H1 (cell line): ENCODE measurements around the gene CAMKMT. TPM values are rescaled to one million over a fixed set of nuclear protein-coding genes. Genes with fewer than 3 reads are reported as not detected.

Experiments used
- CTCF ChIA-PET: fragments of 300-600 bp; sonication (Branson Sonifier 250); formaldehyde crosslinking; loops from one replicate; lab custom pipeline; 2021; ENCODE audit not compliant: partially characterized antibody; lab: Charles Lee
- POLR2A ChIA-PET: fragments of 300-600 bp; sonication (Branson Sonifier 250); formaldehyde crosslinking; loops from one replicate; lab custom pipeline; 2021; ENCODE audit warnings: inconsistent platforms; ENCODE audit not compliant: partially characterized antibody; lab: Charles Lee
- DNase-seq, 2 experiments: peaks; one replicate each; pipeline versions ENCODE4 v3.0.0 to v3.0.0-alpha.2; 2010 to 2022; ENCODE audit warnings: low spot score in 2 of 2, low read depth in 1 of 2, mixed read lengths in 1 of 2
- FAIRE-seq: peaks from 2 replicates; lab custom pipeline; 2011; peaks lifted over from hg19 to GRCh38; lab: Jason Lieb, UNC
- H2AFZ ChIP-seq: 2 replicates; pipeline ENCODE4 v1.8.1; 2012; ENCODE audit warnings: low read length, inconsistent platforms
- H2AK5ac ChIP-seq: 2 replicates; pipeline ENCODE4 v1.6.1; 2013; ENCODE audit warnings: low read depth, low read length
- H2BK120ac ChIP-seq: replicated peaks from 2 replicates; pipeline ENCODE3; 2013; ENCODE audit warnings: low read depth, low read length, inconsistent platforms
- H2BK12ac ChIP-seq: 2 replicates; pipeline ENCODE4 v1.6.1; 2013; ENCODE audit warnings: low read depth, low read length
- H2BK15ac ChIP-seq: 2 replicates; pipeline ENCODE4 v1.6.1; 2013; ENCODE audit warnings: low read length
- H2BK20ac ChIP-seq: 2 replicates; pipeline ENCODE4 v1.6.1; 2013; ENCODE audit warnings: low read length
- H2BK5ac ChIP-seq: 2 replicates; pipeline ENCODE4 v1.6.1; 2013; ENCODE audit warnings: low read depth, low read length
- H3K14ac ChIP-seq: 2 replicates; pipeline ENCODE4 v1.6.1; 2013; ENCODE audit warnings: inconsistent platforms; ENCODE audit not compliant: insufficient read length
- H3K18ac ChIP-seq: 2 replicates; pipeline ENCODE4 v1.6.1; 2013; ENCODE audit warnings: low read length; ENCODE audit errors: extremely low read depth
- H3K23ac ChIP-seq: 2 replicates; pipeline ENCODE4 v1.6.1; 2013; ENCODE audit warnings: inconsistent platforms; ENCODE audit not compliant: insufficient read length
- H3K23me2 ChIP-seq: 2 replicates; pipeline ENCODE4 v1.6.1; 2013; ENCODE audit warnings: low read depth, low read length
- H3K27ac ChIP-seq: 2 replicates; pipeline ENCODE4 v1.6.1; 2011; ENCODE audit warnings: low read depth, low read length, inconsistent platforms
- H3K27me3 ChIP-seq, 4 experiments: replicated peaks in 1 of 4; 1 replicate in 1 of 4; 2 replicates in 3 of 4; pipeline versions ENCODE4 v1.6.1 to v1.8.1; 2011 to 2013; ENCODE audit warnings: low read length in 3 of 4, mild to moderate bottlenecking in 3 of 4, inconsistent platforms in 2 of 4, mixed read lengths in 2 of 4, moderate library complexity in 1 of 4; ENCODE audit not compliant: control insufficient read depth in 3 of 4, insufficient read depth in 3 of 4; ENCODE audit errors: extremely low read depth in 1 of 4
- H3K36me3 ChIP-seq, 4 experiments: 2 replicates each; pipeline versions ENCODE4 v1.6.1 to v1.8.1; 2011 to 2013; ENCODE audit warnings: mild to moderate bottlenecking in 4 of 4, low read length in 3 of 4, moderate library complexity in 2 of 4, control low read depth in 1 of 4, inconsistent platforms in 1 of 4; ENCODE audit not compliant: insufficient read depth in 4 of 4, control insufficient read depth in 2 of 4
- H3K4ac ChIP-seq: replicated peaks from 2 replicates; pipeline ENCODE3; 2013; ENCODE audit warnings: low read length, low read depth, mixed read lengths, inconsistent platforms; ENCODE audit not compliant: insufficient read length
- H3K4me1 ChIP-seq, 4 experiments: replicated peaks in 1 of 4; 1 replicate in 1 of 4; 2 replicates in 3 of 4; pipeline versions ENCODE4 v1.6.1 to v1.8.1; 2011 to 2013; ENCODE audit warnings: low read length in 3 of 4, inconsistent platforms in 2 of 4, mixed read lengths in 1 of 4; ENCODE audit not compliant: insufficient read depth in 4 of 4, control insufficient read depth in 3 of 4
- H3K4me2 ChIP-seq, 2 experiments: 2 replicates each; pipeline versions ENCODE4 v1.6.1 to v1.8.1; 2011 to 2013; ENCODE audit warnings: low read depth in 2 of 2, low read length in 2 of 2, control low read depth in 1 of 2, inconsistent platforms in 1 of 2, mild to moderate bottlenecking in 1 of 2; ENCODE audit not compliant: insufficient read depth in 1 of 2
- H3K4me3 ChIP-seq, 4 experiments: fragments of 200-600, 300-600 bp in 1 of 4; sonication (generic), shearing (Covaris generic), sonication (Bioruptor Twin) in 1 of 4; 2 replicates each; pipeline versions ENCODE4 v1.5.1 to v1.8.1; 2011 to 2016; ENCODE audit warnings: low read length in 4 of 4, low read depth in 3 of 4, control low read depth in 2 of 4, inconsistent platforms in 2 of 4, mild to moderate bottlenecking in 2 of 4, mixed read lengths in 1 of 4, moderate library complexity in 1 of 4; ENCODE audit not compliant: insufficient read depth in 2 of 4; ENCODE audit errors: extremely low read depth in 1 of 4
- H3K56ac ChIP-seq: replicated peaks from 2 replicates; pipeline ENCODE3; 2013; ENCODE audit warnings: low read depth, mild to moderate bottlenecking, mixed read lengths, low read length, inconsistent platforms; ENCODE audit not compliant: insufficient read length
- H3K79me1 ChIP-seq: 2 replicates; pipeline ENCODE4 v1.6.1; 2013; ENCODE audit warnings: low read depth, low read length, control low read depth
- H3K79me2 ChIP-seq, 2 experiments: 2 replicates each; pipeline versions ENCODE4 v1.6.1 to v1.8.1; 2012 to 2013; ENCODE audit warnings: low read length in 2 of 2, mild to moderate bottlenecking in 2 of 2, inconsistent platforms in 1 of 2; ENCODE audit not compliant: insufficient read depth in 2 of 2, control insufficient read depth in 1 of 2
- H3K9ac ChIP-seq, 4 experiments: replicated peaks in 1 of 4; 1 replicate in 1 of 4; 2 replicates in 3 of 4; pipeline versions ENCODE4 v1.6.1 to v1.8.1; 2011 to 2013; ENCODE audit warnings: low read depth in 3 of 4, low read length in 3 of 4, control low read depth in 2 of 4, mild to moderate bottlenecking in 2 of 4, moderate library complexity in 2 of 4, inconsistent platforms in 1 of 4; ENCODE audit errors: extremely low read depth in 1 of 4
- H3K9me3 ChIP-seq, 2 experiments: 2 replicates each; pipeline versions ENCODE4 v1.6.1 to v1.8.1; 2012 to 2013; ENCODE audit warnings: mild to moderate bottlenecking in 2 of 2, moderate library complexity in 2 of 2, control low read depth in 1 of 2, inconsistent platforms in 1 of 2, low read depth in 1 of 2, low read length in 1 of 2, mixed read lengths in 1 of 2; ENCODE audit not compliant: insufficient read depth in 2 of 2
- H4K20me1 ChIP-seq, 2 experiments: replicated peaks in 1 of 2; 2 replicates each; pipeline versions ENCODE3 to v1.8.1; 2011 to 2013; ENCODE audit warnings: inconsistent platforms in 2 of 2, low read length in 2 of 2, mild to moderate bottlenecking in 1 of 2; ENCODE audit not compliant: insufficient read depth in 2 of 2, control insufficient read depth in 1 of 2
- H4K5ac ChIP-seq: 2 replicates; pipeline ENCODE4 v1.6.1; 2013; ENCODE audit warnings: low read length, low read depth, mixed read lengths, inconsistent platforms; ENCODE audit not compliant: insufficient read length
- H4K8ac ChIP-seq: 2 replicates; pipeline ENCODE4 v1.8.0; 2013; ENCODE audit warnings: mild to moderate bottlenecking, moderate library complexity, low read length, inconsistent platforms; ENCODE audit not compliant: insufficient read depth; ENCODE audit errors: extremely low read depth
- H4K91ac ChIP-seq: replicated peaks from 2 replicates; pipeline ENCODE3; 2013; ENCODE audit warnings: low read length, mixed read lengths, inconsistent platforms; ENCODE audit not compliant: insufficient read length
- CHD1 ChIP-seq: IDR thresholded peaks from 2 replicates; pipeline ENCODE4 v1.6.1; 2012; ENCODE audit warnings: low read depth, low read length, improper control_type of control experiment
- EZH2 ChIP-seq: fragments of 200-600 bp; sonication (generic); IDR thresholded peaks from 2 replicates; pipeline ENCODE4 v1.7.1; 2012; ENCODE audit warnings: low read depth, mild to moderate bottlenecking, moderate library complexity, low read length, inconsistent platforms; ENCODE audit not compliant: severe bottlenecking
- KDM4A ChIP-seq: IDR thresholded peaks from one replicate; pipeline ENCODE4 v1.7.1; 2012; ENCODE audit warnings: low read depth, mild to moderate bottlenecking, moderate library complexity, low read length, inconsistent platforms; ENCODE audit not compliant: severe bottlenecking
- KDM5A ChIP-seq: fragments of 200-600 bp; IDR thresholded peaks from 2 replicates; pipeline ENCODE4 v1.7.1; 2012; ENCODE audit warnings: mild to moderate bottlenecking, low read length, inconsistent platforms, mixed read lengths
- NRF1 ChIP-seq: IDR thresholded peaks from 2 replicates; pipeline ENCODE4 v1.6.1; 2011; ENCODE audit warnings: mild to moderate bottlenecking, low read depth, low read length, improper control_type of control experiment
- POLR2A ChIP-seq, 2 experiments: IDR thresholded peaks; 1 replicate in 1 of 2; 2 replicates in 1 of 2; pipeline ENCODE4 v1.6.1; 2011; ENCODE audit warnings: low read depth in 2 of 2, low read length in 2 of 2, mild to moderate bottlenecking in 2 of 2; ENCODE audit errors: control extremely low read depth in 1 of 2
- POU5F1 ChIP-seq: IDR thresholded peaks from 2 replicates; pipeline ENCODE4 v1.6.1; 2011; ENCODE audit warnings: low read depth, mild to moderate bottlenecking, low read length, moderate library complexity
- RBBP5 ChIP-seq: IDR thresholded peaks from 2 replicates; pipeline ENCODE4 v1.7.1; 2012; ENCODE audit warnings: low read depth, mild to moderate bottlenecking, inconsistent platforms, low read length, moderate library complexity, borderline replicate concordance
- SRF ChIP-seq: IDR thresholded peaks from 2 replicates; pipeline ENCODE4 v1.6.1; 2011; ENCODE audit warnings: mild to moderate bottlenecking, low read depth, low read length, moderate library complexity
- SUZ12 ChIP-seq: fragments of 200-600 bp; sonication (generic); IDR thresholded peaks from 2 replicates; pipeline ENCODE4 v1.6.1; 2012; ENCODE audit warnings: mild to moderate bottlenecking, inconsistent platforms, low read length, moderate library complexity, mixed read lengths
- TCF12 ChIP-seq: IDR thresholded peaks from 2 replicates; pipeline ENCODE4 v1.6.1; 2011; ENCODE audit warnings: low read depth, mild to moderate bottlenecking, low read length
- ZNF274 ChIP-seq: IDR thresholded peaks from 2 replicates; pipeline ENCODE4 v1.7.0; 2012; ENCODE audit warnings: low read length, borderline replicate concordance; ENCODE audit errors: extremely low read depth
- WGBS, 2 experiments: shearing (Covaris generic) in 1 of 2; methylation state at CpG; one replicate each; pipeline versions ENCODE4 v1.1.6 to v1.1.7; 2013 to 2015; ENCODE audit warnings: low lambda C conversion rate in 2 of 2, mixed read lengths in 2 of 2, inconsistent platforms in 1 of 2, low coverage in 1 of 2, missing lambda C conversion rate in 1 of 2; ENCODE audit not compliant: insufficient replicate concordance in 2 of 2, insufficient coverage in 1 of 2, insufficient read length in 1 of 2; ENCODE audit errors: extremely low coverage in 1 of 2, missing lambda C conversion rate in 1 of 2; 5-methylcytosine and 5-hydroxymethylcytosine counted together
- polyA plus RNA-seq, 7 experiments: library from polyadenylated mRNA; depleted of rRNA in 3 of 7; stranded (reverse) in 5 of 7; unstranded in 2 of 7; fragments of >200 nt in 5 of 7; fragments of 200-250 nt in 2 of 7; gene quantifications; 1 replicate in 5 of 7; 2 replicates in 1 of 7; 4 replicates in 1 of 7; pipeline versions ENCODE4 v1.2.1 to v1.2.3, GENCODE V29; 2011 to 2013; ENCODE audit warnings: missing spikeins in 2 of 7, mixed read lengths in 2 of 7
- total RNA-seq: library from RNA; stranded (reverse); fragmentation: NEBNext Ultra II Directional; extraction: Animal tissue kit (Norgen Biotek cat#: 25700); gene quantifications from 2 replicates; pipeline ENCODE4 v1.2.1, GENCODE V29; 2021
- TF ChIP-seq, protein P1 (sequence below): IDR thresholded peaks from 2 replicates; pipeline ENCODE4 v1.6.1; 2012; ENCODE audit warnings: low read length, inconsistent platforms

The CAMKMT gene
- total and polyA plus RNA-seq, 2 of the 8 experiments (the other 6 are each of a cell fraction or from before 2014, with no cell fraction given) = 14.7 to 22.4 TPM

DNA sequence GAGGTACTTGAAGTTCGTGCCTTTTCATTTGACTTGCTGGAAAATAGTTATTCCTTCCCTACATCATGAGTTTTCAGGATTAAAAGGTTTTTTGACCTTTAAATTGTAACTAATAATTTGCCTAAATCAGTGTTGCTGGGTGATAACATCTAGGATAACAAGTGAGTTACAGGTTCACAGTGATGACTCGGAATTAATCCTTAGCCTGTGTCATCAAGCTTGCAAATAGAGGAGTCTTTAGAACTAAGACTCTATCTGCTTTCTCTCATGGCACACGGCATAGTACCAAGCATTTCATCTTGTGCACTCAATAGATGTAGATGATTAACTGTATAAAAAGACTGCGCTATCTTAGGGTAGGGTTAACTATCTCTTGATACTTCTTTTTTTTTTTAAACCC lies 79.5 kb downstream of the CAMKMT start:
- Histone ChIP-seq H2AFZ (no peak overlapping the region), H2BK20ac (no peak overlapping the region), H2BK120ac (no peak overlapping the region), H3K79me1 (no peaks in the 10 kb centered on the region), H3K18ac (no peak overlapping the region), H3K9me3 (peaks cover 4 to 8% of the 10 kb centered on the region in 2 experiments; a peak in 2 of 4 replicates), H2BK15ac (no peak overlapping the region), H3K36me3 (peaks cover 0 to 8% (median 4%) of the 10 kb centered on the region in 4 experiments; a peak in 4 of 8 replicates), H4K8ac (no peak overlapping the region), H3K23ac (no peak overlapping the region), H3K27ac (no peak overlapping the region), H3K4me3 (no peak overlapping the region), H3K14ac (no peak overlapping the region), H3K79me2 (no peaks in the 10 kb centered on the region), H4K20me1 (no peaks in the 10 kb centered on the region), H3K4ac (no peak overlapping the region), H2BK5ac (no peak overlapping the region), H3K4me2 (no peak overlapping the region), H2AK5ac (no peak overlapping the region), H3K56ac (no peak overlapping the region), H2BK12ac (no peak overlapping the region), H4K5ac (no peak overlapping the region), H3K23me2 (no peaks in the 10 kb centered on the region), H3K9ac (no peak overlapping the region), H3K27me3 (no peaks in the 10 kb centered on the region), H3K4me1 (peaks cover 0 to 7% (median 1%) of the 10 kb centered on the region in 4 experiments; a peak in 2 of 7 replicates), H4K91ac (no peak overlapping the region)
- no peak for DNase-seq
- ChIA-PET POLR2A (interaction anchor here (0.6 to 1.1 kb wide), 4 partner anchors 11 to 74 kb away, joined by 3 to 6 read pairs (median 4); no protein-coding TSS in a partner anchor), CTCF (interaction anchor here (1.1 kb wide), 1 partner anchor 38 kb away, joined by 3 read pairs; no protein-coding TSS in a partner anchor)
- FAIRE-seq = no peak
- 89% methylated on average over 4 of the region's 4 CpGs; no CpG with 5 or more reads in 1 of the 2 experiments for WGBS, 2 experiments
- TF ChIP-seq POLR2A (IDR thresholded peaks at IDR 0.05; ENCODE audit: control extremely low read depth in 1 of 2, low read depth in 2 of 2, low read length in 2 of 2) (no peak), CHD1 (no peak), SRF (no peak), POU5F1 (no peak), ZNF274 (no peak), KDM5A (no peak), KDM4A (no peak), TCF12 (no peak), NRF1 (no peak), EZH2 (no peak), RBBP5 (no peak), SUZ12 (no peak)
- TF ChIP-seq, protein P1, sequence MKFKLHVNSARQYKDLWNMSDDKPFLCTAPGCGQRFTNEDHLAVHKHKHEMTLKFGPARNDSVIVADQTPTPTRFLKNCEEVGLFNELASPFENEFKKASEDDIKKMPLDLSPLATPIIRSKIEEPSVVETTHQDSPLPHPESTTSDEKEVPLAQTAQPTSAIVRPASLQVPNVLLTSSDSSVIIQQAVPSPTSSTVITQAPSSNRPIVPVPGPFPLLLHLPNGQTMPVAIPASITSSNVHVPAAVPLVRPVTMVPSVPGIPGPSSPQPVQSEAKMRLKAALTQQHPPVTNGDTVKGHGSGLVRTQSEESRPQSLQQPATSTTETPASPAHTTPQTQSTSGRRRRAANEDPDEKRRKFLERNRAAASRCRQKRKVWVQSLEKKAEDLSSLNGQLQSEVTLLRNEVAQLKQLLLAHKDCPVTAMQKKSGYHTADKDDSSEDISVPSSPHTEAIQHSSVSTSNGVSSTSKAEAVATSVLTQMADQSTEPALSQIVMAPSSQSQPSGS = no peak
